IMR-90 (cell line): ENCODE measurements around the gene OPCML. TPM values are rescaled to one million over a fixed set of nuclear protein-coding genes. Genes with fewer than 3 reads are reported as not detected.

ENCODE experiments used
- ATAC-seq: fragments of 200-7000 bp; cut with Tn5 transposase; 2 replicates; pipeline ENCODE4 v1.9.1; 2020; ENCODE audit warnings: low read depth, mild to moderate bottlenecking, moderate library complexity
- BruUV-seq: library from RNA; stranded (reverse); fragments of 400-500 nt; replicated peaks from 2 replicates; lab custom pipeline; 2021; lab: Mats Ljungman, UMichigan
- CTCF ChIA-PET: fragments of 300-600 bp; formaldehyde crosslinking; extraction: SDS; loops from one replicate; lab custom pipeline; 2021; ENCODE audit warnings: antibody characterized with exemption; lab: Yijun Ruan, JAX
- POLR2A ChIA-PET: fragments of 300-600 bp; sonication (Branson Sonifier 250); formaldehyde crosslinking; loops from one replicate; lab custom pipeline; 2022; ENCODE audit warnings: antibody characterized with exemption; ENCODE audit not compliant: unreplicated experiment; lab: Charles Lee
- DNase-seq: peaks from one replicate; pipeline ENCODE4 v3.0.0; 2013
- H2AFZ ChIP-seq: replicated peaks from 2 replicates; pipeline ENCODE3; 2013; ENCODE audit warnings: low read length, mild to moderate bottlenecking; ENCODE audit not compliant: poor library complexity
- H2AK5ac ChIP-seq: 2 replicates; pipeline ENCODE4 v1.6.1; 2013; ENCODE audit warnings: low read depth, low read length, inconsistent platforms
- H2AK9ac ChIP-seq: replicated peaks from 2 replicates; pipeline ENCODE3; 2013; ENCODE audit warnings: mild to moderate bottlenecking, low read depth, low read length, moderate library complexity; ENCODE audit not compliant: poor library complexity
- H2BK120ac ChIP-seq: 2 replicates; pipeline ENCODE4 v1.6.1; 2013; ENCODE audit warnings: low read depth, low read length, inconsistent platforms
- H2BK15ac ChIP-seq: 3 replicates; pipeline ENCODE4 v1.6.1; 2013; ENCODE audit warnings: low read depth, low read length, inconsistent platforms
- H2BK20ac ChIP-seq: 2 replicates; pipeline ENCODE4 v1.6.1; 2013; ENCODE audit warnings: low read depth, mild to moderate bottlenecking, inconsistent platforms, low read length, moderate library complexity
- H2BK5ac ChIP-seq: 2 replicates; pipeline ENCODE4 v1.6.1; 2013; ENCODE audit warnings: mild to moderate bottlenecking, low read depth, low read length, inconsistent platforms; ENCODE audit not compliant: poor library complexity, severe bottlenecking
- H3K14ac ChIP-seq: replicated peaks from 2 replicates; pipeline ENCODE4 v1.6.1; 2013; ENCODE audit warnings: low read depth, low read length, inconsistent platforms
- H3K18ac ChIP-seq: 2 replicates; pipeline ENCODE4 v1.6.1; 2013; ENCODE audit warnings: low read depth, low read length, control low read depth
- H3K23ac ChIP-seq: 2 replicates; pipeline ENCODE4 v1.6.1; 2013; ENCODE audit warnings: low read depth, low read length, inconsistent platforms
- H3K27ac ChIP-seq: 2 replicates; pipeline ENCODE4 v1.5.1; 2013; ENCODE audit warnings: mild to moderate bottlenecking, control low read depth, low read length; ENCODE audit not compliant: insufficient read depth
- H3K27me3 ChIP-seq: 2 replicates; pipeline ENCODE4 v1.6.1; 2013; ENCODE audit warnings: low read length; ENCODE audit not compliant: control insufficient read depth, insufficient read depth
- H3K36me3 ChIP-seq: 2 replicates; pipeline ENCODE4 v1.6.1; 2013; ENCODE audit warnings: low read length, mixed read lengths; ENCODE audit not compliant: control insufficient read depth, insufficient read depth
- H3K4ac ChIP-seq: 2 replicates; pipeline ENCODE4 v1.6.1; 2013; ENCODE audit warnings: low read depth, low read length, inconsistent platforms
- H3K4me1 ChIP-seq: 2 replicates; pipeline ENCODE4 v1.6.1; 2013; ENCODE audit warnings: low read length, mixed read lengths; ENCODE audit not compliant: control insufficient read depth, insufficient read depth
- H3K4me2 ChIP-seq: 2 replicates; pipeline ENCODE4 v1.6.1; 2013; ENCODE audit warnings: low read depth, mild to moderate bottlenecking, control low read depth, low read length, moderate library complexity
- H3K4me3 ChIP-seq: 2 replicates; pipeline ENCODE4 v1.5.1; 2013; ENCODE audit warnings: low read depth, mild to moderate bottlenecking, control low read depth, low read length, moderate library complexity; ENCODE audit not compliant: insufficient read depth
- H3K56ac ChIP-seq: 2 replicates; pipeline ENCODE4 v1.6.1; 2013; ENCODE audit warnings: low read length, inconsistent platforms; ENCODE audit not compliant: insufficient read depth; ENCODE audit errors: extremely low read depth
- H3K79me1 ChIP-seq, 2 experiments: 2 replicates each; pipeline ENCODE4 v1.6.1; 2013; ENCODE audit warnings: low read length in 2 of 2, inconsistent platforms in 1 of 2, low read depth in 1 of 2
- H3K9ac ChIP-seq: 2 replicates; pipeline ENCODE4 v1.6.1; 2013; ENCODE audit warnings: low read depth, low read length, control low read depth
- H3K9me1 ChIP-seq: 2 replicates; pipeline ENCODE4 v1.6.1; 2013; ENCODE audit warnings: low read length, inconsistent platforms; ENCODE audit not compliant: insufficient read depth
- H3K9me3 ChIP-seq: 2 replicates; pipeline ENCODE4 v1.6.1; 2013; ENCODE audit warnings: low read length; ENCODE audit not compliant: control insufficient read depth, insufficient read depth
- H4K20me1 ChIP-seq: 2 replicates; pipeline ENCODE4 v1.6.1; 2013; ENCODE audit warnings: low read length, inconsistent platforms; ENCODE audit not compliant: insufficient read depth
- H4K5ac ChIP-seq: 2 replicates; pipeline ENCODE4 v1.6.1; 2013; ENCODE audit warnings: mild to moderate bottlenecking, low read depth, low read length, control low read depth
- H4K8ac ChIP-seq, 2 experiments: 2 replicates each; pipeline ENCODE4 v1.6.1; 2013; ENCODE audit warnings: low read depth in 2 of 2, low read length in 2 of 2, control low read depth in 1 of 2, inconsistent platforms in 1 of 2
- H4K91ac ChIP-seq: 2 replicates; pipeline ENCODE4 v1.6.1; 2013; ENCODE audit warnings: low read depth, low read length, inconsistent platforms; ENCODE audit not compliant: insufficient read depth
- CEBPB ChIP-seq: IDR thresholded peaks from 2 replicates; pipeline ENCODE4 v1.6.1; 2012; ENCODE audit warnings: low read depth, low read length, improper control_type of control experiment
- FOS ChIP-seq: fragments of 150-350 bp; IDR thresholded peaks from 2 replicates; pipeline ENCODE4 v1.6.1; 2016; ENCODE audit warnings: low read depth, low read length
- MAFK ChIP-seq: IDR thresholded peaks from 2 replicates; pipeline ENCODE4 v1.6.1; 2012; ENCODE audit warnings: low read depth, low read length, improper control_type of control experiment
- MXI1 ChIP-seq: IDR thresholded peaks from 2 replicates; pipeline ENCODE4 v1.6.1; 2012; ENCODE audit warnings: low read depth, mild to moderate bottlenecking, low read length, moderate library complexity, borderline replicate concordance
- NFE2L2 ChIP-seq: fragments of 150-350 bp; IDR thresholded peaks from 2 replicates; pipeline ENCODE4 v1.6.1; 2016; ENCODE audit warnings: low read depth, mild to moderate bottlenecking, low read length
- POLR2A ChIP-seq: IDR thresholded peaks from 2 replicates; pipeline ENCODE4 v1.6.1; 2012; ENCODE audit warnings: mild to moderate bottlenecking, low read depth, low read length
- RCOR1 ChIP-seq: IDR thresholded peaks from 2 replicates; pipeline ENCODE4 v1.6.1; 2012; ENCODE audit warnings: mild to moderate bottlenecking, low read length, improper control_type of control experiment; ENCODE audit not compliant: insufficient replicate concordance
- RFX5 ChIP-seq: IDR thresholded peaks from 2 replicates; pipeline ENCODE4 v1.8.0; 2012; ENCODE audit warnings: low read depth, mild to moderate bottlenecking, low read length, moderate library complexity
- SMC3 ChIP-seq: fragments of 150-350 bp; IDR thresholded peaks from 2 replicates; pipeline ENCODE4 v1.6.1; 2016; ENCODE audit warnings: low read depth, mild to moderate bottlenecking, antibody characterized with exemption, low read length, moderate library complexity
- USF2 ChIP-seq: fragments of 150-350 bp; IDR thresholded peaks from 2 replicates; pipeline ENCODE4 v1.6.1; 2017; ENCODE audit warnings: mild to moderate bottlenecking, antibody characterized with exemption, low read length, low read depth
- WGBS, 2 experiments: methylation state at CpG; one replicate each; pipeline versions ENCODE4 v1.1.5 to v1.1.7; 2013; ENCODE audit warnings: missing lambda C conversion rate in 2 of 2; ENCODE audit not compliant: insufficient read length in 1 of 2; ENCODE audit errors: extremely low coverage in 2 of 2; 5-methylcytosine and 5-hydroxymethylcytosine counted together
- dilution Hi-C: fragments of 300-500 bp; cut with HindIII; formaldehyde crosslinking; loops from one replicate; pipeline ENCODE4 v1.14.3; 2018; ENCODE audit warnings: low sequenced_read_pairs; ENCODE audit not compliant: unreplicated experiment
- in situ Hi-C: fragments of 300-500 bp; cut with MboI; formaldehyde crosslinking; loops from 3 replicates; pipeline ENCODE4 v1.14.3; 2019; ENCODE audit warnings: low sequenced_read_pairs, inconsistent platforms, mixed read lengths
- intact Hi-C: fragments of 100-400 bp; cut with micrococcal nuclease; formaldehyde crosslinking; loops from 2 replicates; pipeline ENCODE4 v1.10.0; 2022
- polyA plus RNA-seq, 3 experiments: library from polyadenylated mRNA; depleted of rRNA; stranded (reverse); fragments of >200 nt; gene quantifications; 2 replicates each; pipeline ENCODE4 v1.2.3, GENCODE V29; 2012; ENCODE audit warnings: low replicate concordance in 1 of 3
- total RNA-seq: library from RNA; depleted of rRNA; stranded (reverse); fragments of >200 nt; gene quantifications from 2 replicates; pipeline ENCODE4 v1.2.3, GENCODE V29; 2012

The OPCML gene
- total and polyA plus RNA-seq, 2 of the 4 experiments (the other 2 are of a cell fraction), result under 0.01 to 2.6 TPM

GRCh38 chr11:132876705-132877104, 655.6 kb downstream of the OPCML start:
- Histone ChIP-seq H3K4ac (no peak overlapping the region), H2BK5ac (no peak overlapping the region), H3K4me2 (no peak overlapping the region), H4K20me1 (no peaks in the 10 kb centered on the region), H3K23ac (no peak overlapping the region), H2AFZ (no peak overlapping the region), H2AK5ac (0 out of 2 replicates have a peak overlapping the region, but pooled peaks have one; percentile 2), H3K56ac (no peak overlapping the region), H4K8ac (no peak overlapping the region), H3K4me3 (no peak overlapping the region), H4K5ac (no peak overlapping the region), H3K18ac (no peak overlapping the region), H3K4me1 (peaks cover 9% of the 10 kb centered on the region), H2BK15ac (no peak overlapping the region), H3K9me3 (no peaks in the 10 kb centered on the region), H3K9ac (no peak overlapping the region), H2BK20ac (no peak overlapping the region; the same call in 1 of the 2 replicates), H2BK120ac (peak overlapping the region; percentile 11; the same call in 1 of the 2 replicates), H3K79me1 (no peaks in the 10 kb centered on the region), H4K91ac (no peak overlapping the region), H3K27me3 (no peaks in the 10 kb centered on the region), H3K9me1 (no peaks in the 10 kb centered on the region; the same call in 1 of the 2 replicates), H2AK9ac (no peak overlapping the region), H3K14ac (no peak overlapping the region), H3K27ac (no peak overlapping the region), H3K36me3 (no peaks in the 10 kb centered on the region)
- CTCF ChIA-PET, result interaction anchor here (1.8 to 1.9 kb wide), 2 partner anchors 9 to 10 kb away, joined by 5 to 7 read pairs; no protein-coding TSS in a partner anchor
- WGBS, 2 experiments, result no CpG with 5 or more reads among the region's 6 CpGs
- no TSS peak for BruUV-seq
- POLR2A ChIA-PET, result no interaction called here
- intact Hi-C loops, result no loop called here
- no peak for ATAC-seq
- dilution Hi-C loops, result no loop called here
- no peak for TF ChIP-seq POLR2A
- no peak for TF ChIP-seq MAFK
- no peak for TF ChIP-seq CEBPB
- TF ChIP-seq USF2, result no peak
- TF ChIP-seq MXI1, result no peak
- TF ChIP-seq NFE2L2, result no peak
- TF ChIP-seq RCOR1, result no peak
- TF ChIP-seq RFX5, result no peak
- TF ChIP-seq FOS, result no peak
- no peak for TF ChIP-seq SMC3
- in situ Hi-C loops, result no loop called here
- no peak for DNase-seq
